ENCODE results near the gene RGS7.

DNA sequence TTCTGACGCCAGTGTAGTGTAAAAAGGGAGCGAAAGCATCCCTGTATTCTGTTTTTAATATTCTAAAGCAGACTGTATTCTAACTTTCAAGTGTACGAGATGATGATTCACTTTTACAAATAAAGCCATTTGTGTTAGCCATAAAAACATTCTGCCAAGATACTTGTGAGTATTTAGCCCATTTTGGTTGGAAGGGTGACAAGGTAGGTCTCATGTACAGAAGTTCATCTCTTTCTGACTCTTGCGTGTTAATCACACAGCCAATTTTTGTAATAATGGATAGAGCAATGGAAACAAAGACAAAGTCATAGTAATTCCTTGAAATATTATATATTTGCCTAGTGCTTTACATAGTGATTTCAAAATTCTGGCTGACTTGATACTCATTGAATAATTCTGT is 619.7 kb downstream of the RGS7 start:
- TF ChIP-seq EZH2 (IDR thresholded peaks at IDR 0.05; ENCODE audit: insufficient read depth, poor library complexity, severe bottlenecking) = no peak
- no peak for TF ChIP-seq EZH2phosphoT487 (IDR thresholded peaks at IDR 0.05; ENCODE audit: insufficient read depth, low read depth)

Measured in GM23248 (cell line).